Loucy (cell line): ENCODE data around the gene BMP3.

ENCODE experiments used
- CTCF ChIP-seq: fragments of 200-600 bp; sonication (generic); conservative IDR thresholded peaks from 2 replicates; pipeline ENCODE4 v1.5.1; 2014; ENCODE audit warnings: mild to moderate bottlenecking, antibody characterized with exemption, low read length
- EZH2phosphoT487 ChIP-seq: fragments of 200-600 bp; IDR thresholded peaks from 2 replicates; pipeline ENCODE4 v1.6.1; 2018; ENCODE audit warnings: antibody characterized with exemption, mild to moderate bottlenecking, moderate library complexity, borderline replicate concordance

- TF ChIP-seq CTCF (no peak), EZH2phosphoT487 (no peak)
These were observed 9.0 kb downstream of the BMP3 start for GRCh38 chr4:81039351-81039972.
